ENCODE measurements around the gene TMEM130. TPM values are rescaled to one million over a fixed set of nuclear protein-coding genes. Genes with fewer than 3 reads are reported as not detected.

TMEM130 gene
- polyA plus RNA-seq, 1 of the 3 experiments (the other 2 are of a cell fraction): 1.2 TPM

GRCh38 chr7:98811299-98811698, 58.5 kb downstream of the TMEM130 start:
- H3K9me2 ChIP-seq: no peaks in the 10 kb centered on the region
- no peaks in the 10 kb centered on the region for H3K27me3 ChIP-seq (ENCODE audit: insufficient read depth)
- H3K36me3 ChIP-seq (replicated peaks in 1 of 2; ENCODE audit: control insufficient read depth in 1 of 2, insufficient read depth in 2 of 2, low read length in 1 of 2): no peaks in the 10 kb centered on the region
- 7% methylated on average over 1 of the region's 1 CpG for WGBS (ENCODE audit: low lambda C conversion rate)
- H3K9ac ChIP-seq: no peak overlapping the region
- H3F3A ChIP-seq (replicated peaks; ENCODE audit: insufficient read depth): no peaks in the 10 kb centered on the region
- no peak for TF ChIP-seq USF2 (IDR thresholded peaks at IDR 0.05; ENCODE audit: borderline replicate concordance, low read depth, low read length)
- TF ChIP-seq GATA2 (CRISPR knock-in tag; IDR thresholded peaks at IDR 0.05): no peak
- TF ChIP-seq FOXM1 (IDR thresholded peaks at IDR 0.05; ENCODE audit: low read depth): no peak
- no peak for TF ChIP-seq ELF1 (IDR thresholded peaks at IDR 0.05)
- TF ChIP-seq FOXJ3 (CRISPR knock-in tag; IDR thresholded peaks at IDR 0.05): no peak
- no peak for TF ChIP-seq RCOR1 (IDR thresholded peaks at IDR 0.05; ENCODE audit: low read length)
- no peak for TF ChIP-seq TCF12 (IDR thresholded peaks at IDR 0.05)
- TF ChIP-seq EP300 (IDR thresholded peaks at IDR 0.05; ENCODE audit: borderline replicate concordance in 1 of 2, low read depth in 1 of 2, low read length in 1 of 2): no peak
- no peak for TF ChIP-seq GABPA (IDR thresholded peaks at IDR 0.05; ENCODE audit: low read depth)
- TF ChIP-seq YY1 (IDR thresholded peaks at IDR 0.05; ENCODE audit: low read depth): no peak
- no peak for TF ChIP-seq FOSL2 (IDR thresholded peaks at IDR 0.05; ENCODE audit: borderline replicate concordance, low read depth)
- no peaks in the 10 kb centered on the region for H3K9me3 ChIP-seq
- POLR2A ChIA-PET: no interaction called here
- no peak overlapping the region for H2AFZ ChIP-seq (ENCODE audit: low read depth)
- H3K4me1 ChIP-seq (ENCODE audit: control insufficient read depth in 1 of 2, insufficient read depth in 2 of 2, low read depth in 1 of 2, low read length in 1 of 2): peaks cover 0 to 6% of the 10 kb centered on the region in 2 experiments; a peak in 1 of 4 replicates
- no peaks in the 10 kb centered on the region for H3K79me2 ChIP-seq (ENCODE audit: insufficient read depth)
- CTCF ChIA-PET: interaction anchor here (1.0 to 2.5 kb wide), 2 partner anchors 21 to 31 kb away, joined by 3 to 7 read pairs; no protein-coding TSS in a partner anchor
- no peak overlapping the region for H3K27ac ChIP-seq (ENCODE audit: low read depth in 2 of 2, low read length in 1 of 2)
- DNase-seq: no peak
- no peak overlapping the region for H3K4me2 ChIP-seq
- no peak overlapping the region for H3K4me3 ChIP-seq (ENCODE audit: low read depth in 2 of 2, low read length in 1 of 2)
- H4K20me1 ChIP-seq (ENCODE audit: insufficient read depth): no peaks in the 10 kb centered on the region

GRCh38 chr7:98810153-98810802, 59.5 kb downstream of the TMEM130 start:
- H2AFZ ChIP-seq (ENCODE audit: low read depth): no peak overlapping the region
- no peaks in the 10 kb centered on the region for H3K36me3 ChIP-seq (replicated peaks in 1 of 2; ENCODE audit: control insufficient read depth in 1 of 2, insufficient read depth in 2 of 2, low read length in 1 of 2)
- no peak overlapping the region for H3K4me3 ChIP-seq (ENCODE audit: low read depth in 2 of 2, low read length in 1 of 2)
- ChIA-PET POLR2A (no interaction called here), CTCF (interaction anchor here (0.7 to 1.0 kb wide), 4 partner anchors 13 to 32 kb away, joined by 3 to 5 read pairs (median 4); no protein-coding TSS in a partner anchor)
- TF ChIP-seq MXI1 (IDR thresholded peaks at IDR 0.05; ENCODE audit: low read depth, low read length) (peak; percentile 55; the same call in 1 of the 2 replicates), RAD21 (IDR thresholded peaks at IDR 0.05; ENCODE audit: low read length) (peak; percentile 12), EP300 (IDR thresholded peaks at IDR 0.05; ENCODE audit: borderline replicate concordance in 1 of 2, low read depth in 1 of 2, low read length in 1 of 2) (peak in 1 of 2 experiments; percentile 53; a peak in 1 of 4 replicates), ZBTB33 (IDR thresholded peaks at IDR 0.05; ENCODE audit: borderline replicate concordance, low read depth) (no peak), GATA2 (CRISPR knock-in tag; IDR thresholded peaks at IDR 0.05) (peak; percentile 46; the same call in 1 of the 2 replicates)
- H3K27ac ChIP-seq (ENCODE audit: low read depth in 2 of 2, low read length in 1 of 2): no peak overlapping the region
- 37% methylated on average over 9 of the region's 9 CpGs for WGBS (ENCODE audit: low lambda C conversion rate)
- H3K79me2 ChIP-seq (ENCODE audit: insufficient read depth): no peaks in the 10 kb centered on the region
- H3K4me2 ChIP-seq: no peak overlapping the region
- no peak overlapping the region for H3K9ac ChIP-seq
- no peaks in the 10 kb centered on the region for H3K9me2 ChIP-seq
- peak; percentile 77 for DNase-seq
- peaks cover 0 to 6% of the 10 kb centered on the region in 2 experiments; a peak in 1 of 4 replicates for H3K4me1 ChIP-seq (ENCODE audit: control insufficient read depth in 1 of 2, insufficient read depth in 2 of 2, low read depth in 1 of 2, low read length in 1 of 2)
- H3F3A ChIP-seq (replicated peaks; ENCODE audit: insufficient read depth): no peaks in the 10 kb centered on the region
- H3K27me3 ChIP-seq (ENCODE audit: insufficient read depth): no peaks in the 10 kb centered on the region
- H3K9me3 ChIP-seq: no peaks in the 10 kb centered on the region
- H4K20me1 ChIP-seq (ENCODE audit: insufficient read depth): no peaks in the 10 kb centered on the region

Data from SK-N-SH (cell line).